GM08714 (cell line): ENCODE results near the gene PGD.
A peak's percentile ranks its signal among the peaks of the same experiment; 100 is the strongest.
"Not testable (repeated sequence)": the region's sequence is repeated elsewhere in the genome, so short reads cannot be mapped to it uniquely, and the experiment has no call there.

Experiments
- H3K4me3 ChIP-seq: fragments of 200-500 bp; sonication (Bioruptor generic); 2 replicates; pipeline ENCODE4 v1.5.1; 2014; ENCODE audit warnings: mild to moderate bottlenecking, low read length, inconsistent platforms
- ZNF274 ChIP-seq: IDR thresholded peaks from 2 replicates; pipeline ENCODE4 v1.6.1; 2012; ENCODE audit warnings: mild to moderate bottlenecking, low read depth, low read length

Gene PGD

GRCh38 chr1:10421637-10422036, 22.8 kb downstream of the PGD start:
- no peak overlapping the region for H3K4me3 ChIP-seq
- no peak for TF ChIP-seq ZNF274

GRCh38 chr1:10424034-10424433, 25.2 kb downstream of the PGD start:
- H3K4me3 ChIP-seq, result no peak overlapping the region
- no peak for TF ChIP-seq ZNF274

GRCh38 chr1:10424651-10425050, 25.8 kb downstream of the PGD start:
- no peak for TF ChIP-seq ZNF274

GRCh38 chr1:10425826-10426534, 27.1 kb downstream of the PGD start:
- not testable (repeated sequence) for H3K4me3 ChIP-seq

More at GRCh38 chr1:10424651-10425050, 25.8 kb downstream of the PGD start:
- H3K4me3 ChIP-seq, result no peak overlapping the region

GRCh38 chr1:10426535-10426848, 27.6 kb downstream of the PGD start:
- H3K4me3 ChIP-seq, result not testable (repeated sequence)

GRCh38 chr1:10428984-10429383, 30.1 kb downstream of the PGD start:
- no peak overlapping the region for H3K4me3 ChIP-seq
- TF ChIP-seq ZNF274, result no peak

- H3K4me3 ChIP-seq, result peak overlapping the region; percentile 77
- no peak for TF ChIP-seq ZNF274
These were observed 31.0 kb downstream of the PGD start for GRCh38 chr1:10429868-10430215.

- H3K4me3 ChIP-seq, result peak within 1 kb of the TSS; percentile 77
- TF ChIP-seq ZNF274, result no peak
These were observed 31.6 kb downstream of the PGD start, which contains the start of gene CENPS for GRCh38 chr1:10430216-10431069. Gene CENPS, plus strand, starts transcription at chr1:10430433. Its CDS starts 85 bp downstream, at chr1:10430518.

GRCh38 chr1:10431070-10431730, 32.3 kb downstream of the PGD start:
- TF ChIP-seq ZNF274, result no peak
- peak overlapping the region; percentile 77 for H3K4me3 ChIP-seq

- no peak overlapping the region for H3K4me3 ChIP-seq
These were observed 34.2 kb downstream of the PGD start for GRCh38 chr1:10432910-10433700.

GRCh38 chr1:10433790-10434189, 34.9 kb downstream of the PGD start:
- no peak overlapping the region for H3K4me3 ChIP-seq
- no peak for TF ChIP-seq ZNF274

More at GRCh38 chr1:10432910-10433700, 34.2 kb downstream of the PGD start:
- TF ChIP-seq ZNF274, result no peak

GRCh38 chr1:10434590-10434989, 35.7 kb downstream of the PGD start:
- no peak for TF ChIP-seq ZNF274
- no peak overlapping the region for H3K4me3 ChIP-seq

- no peak for TF ChIP-seq ZNF274
- no peak overlapping the region for H3K4me3 ChIP-seq
These were observed 38.2 kb downstream of the PGD start for GRCh38 chr1:10437052-10437451.

- no peak for TF ChIP-seq ZNF274
- no peak overlapping the region for H3K4me3 ChIP-seq
These were observed 39.9 kb downstream of the PGD start for GRCh38 chr1:10438677-10439163.
